A673 (cell line): Measurements from ENCODE around the gene CFAP97. TPM values are rescaled to one million over a fixed set of nuclear protein-coding genes. Genes with fewer than 3 reads are reported as not detected.

ENCODE experiments used
- BruUV-seq: library from RNA; stranded (reverse); fragments of 400-500 nt; replicated peaks from 2 replicates; lab custom pipeline; 2021; lab: Mats Ljungman, UMichigan
- CTCF ChIA-PET: fragments of 300-600 bp; sonication (Branson Sonifier 250); formaldehyde crosslinking; loops from one replicate; lab custom pipeline; 2022; ENCODE audit warnings: antibody characterized with exemption; lab: Charles Lee
- POLR2A ChIA-PET: fragments of 300-600 bp; sonication (Branson Sonifier 250); formaldehyde crosslinking; loops from one replicate; lab custom pipeline; 2022; ENCODE audit warnings: antibody characterized with exemption; ENCODE audit not compliant: low non-redundant PET; lab: Charles Lee
- DNase-seq: peaks from one replicate; pipeline ENCODE4 v3.0.0-alpha.2; 2015; ENCODE audit warnings: low spot score
- H3K27ac ChIP-seq: fragments of 200-600 bp; sonication (generic); 2 replicates; pipeline ENCODE4 v1.5.1; 2016; ENCODE audit warnings: mixed run types, low read depth, mild to moderate bottlenecking, mixed read lengths, antibody characterized with exemption, low read length; ENCODE audit not compliant: poor library complexity, severe bottlenecking
- H3K27me3 ChIP-seq: fragments of 200-600 bp; sonication (generic); replicated peaks from 2 replicates; pipeline ENCODE4 v1.6.1; 2017; ENCODE audit warnings: mixed run types, low read depth, mild to moderate bottlenecking, mixed read lengths, antibody characterized with exemption, low read length; ENCODE audit not compliant: insufficient read depth, poor library complexity
- H3K36me3 ChIP-seq: fragments of 200-600 bp; sonication (generic); 2 replicates; pipeline ENCODE4 v1.6.1; 2016; ENCODE audit warnings: mixed run types, mild to moderate bottlenecking, mixed read lengths, antibody characterized with exemption, low read length; ENCODE audit not compliant: insufficient read depth, poor library complexity, severe bottlenecking
- H3K4me1 ChIP-seq: fragments of 200-600 bp; sonication (generic); 2 replicates; pipeline ENCODE4 v1.6.1; 2017; ENCODE audit warnings: mixed run types, mild to moderate bottlenecking, mixed read lengths, antibody characterized with exemption, low read length; ENCODE audit not compliant: insufficient read depth, poor library complexity, severe bottlenecking
- H3K4me3 ChIP-seq: fragments of 200-600 bp; sonication (generic); 2 replicates; pipeline ENCODE4 v1.5.1; 2016; ENCODE audit warnings: low read depth, mixed run types, mild to moderate bottlenecking, mixed read lengths, low read length; ENCODE audit not compliant: poor library complexity, severe bottlenecking
- H3K9me3 ChIP-seq: fragments of 200-600 bp; sonication (generic); 2 replicates; pipeline ENCODE4 v1.6.1; 2016; ENCODE audit warnings: mixed run types, low read depth, mild to moderate bottlenecking, mixed read lengths, antibody characterized with exemption, low read length; ENCODE audit not compliant: poor library complexity, severe bottlenecking
- EZH2 ChIP-seq: fragments of 200-600 bp; sonication (generic); IDR thresholded peaks from 2 replicates; pipeline ENCODE4 v1.6.1; 2017; ENCODE audit warnings: borderline replicate concordance, low read depth, mild to moderate bottlenecking, mixed read lengths, antibody characterized with exemption, low read length; ENCODE audit not compliant: poor library complexity, severe bottlenecking
- intact Hi-C: fragments of 100-400 bp; cut with micrococcal nuclease; formaldehyde crosslinking; loops from one replicate; pipeline ENCODE4 v1.10.0; 2022; ENCODE audit not compliant: unreplicated experiment
- total RNA-seq: library from RNA; stranded (reverse); gene quantifications from 2 replicates; pipeline ENCODE4 v1.2.3, GENCODE V29; 2021
- TF ChIP-seq, protein P1 (sequence below): fragments of 300-800, 200-600 bp; sonication (generic); conservative IDR thresholded peaks from 2 replicates; pipeline ENCODE4 v1.5.1; 2017; ENCODE audit warnings: low read depth, mild to moderate bottlenecking, antibody characterized with exemption, low read length, moderate library complexity, mixed read lengths

CFAP97 gene
- total RNA-seq, 1 experiment from 2014 or later = 28.9 TPM

DNA sequence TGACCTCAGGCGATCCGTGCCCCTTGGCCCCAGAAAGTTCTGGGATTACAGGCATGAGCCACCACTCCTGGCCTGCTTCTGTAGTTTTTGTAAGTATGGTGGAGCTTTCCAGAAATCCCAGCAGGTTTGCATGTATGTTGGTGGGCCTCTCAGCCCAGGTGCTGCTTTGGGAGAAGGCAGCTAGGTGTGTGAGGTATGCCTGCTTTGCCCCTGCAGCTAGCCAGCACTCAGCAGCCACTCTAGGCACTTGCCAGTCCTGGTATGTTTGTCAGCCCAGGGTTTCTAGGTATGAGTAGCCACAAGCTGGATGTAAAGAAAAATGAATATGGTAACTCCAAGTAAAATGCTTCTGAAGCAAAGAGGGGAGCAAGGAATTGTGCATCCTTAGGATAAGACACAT, 14.5 kb upstream of the CFAP97 start:
- no TSS peak for BruUV-seq

DNA sequence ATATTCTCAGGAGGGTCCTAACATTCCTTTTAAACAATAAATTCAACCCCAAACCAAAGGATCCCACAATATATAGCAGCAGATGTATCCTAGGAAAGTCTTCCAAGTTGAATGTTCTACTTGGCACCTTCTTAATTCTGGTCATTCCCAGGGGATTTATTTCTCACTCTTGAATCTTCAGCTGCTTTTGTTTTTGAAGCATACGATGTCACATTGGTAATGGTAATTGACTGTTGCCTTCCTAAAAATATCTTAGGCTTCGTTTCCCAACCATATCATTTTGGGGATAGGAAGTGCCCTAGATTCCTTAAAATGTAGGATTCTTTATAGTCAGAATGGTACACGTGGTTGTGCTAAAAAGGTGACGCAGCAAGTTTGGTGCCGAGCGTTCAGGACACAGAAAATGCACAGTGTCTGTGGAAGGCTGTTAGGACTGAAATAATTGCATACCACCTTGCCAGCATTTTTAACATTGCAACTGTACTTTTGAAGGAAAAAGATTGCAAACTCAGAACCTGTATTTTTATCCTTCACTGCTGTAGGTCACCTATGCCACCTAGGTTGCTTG, 13.7 kb upstream of the CFAP97 start:
- TF ChIP-seq EZH2 = no peak
- TF ChIP-seq, protein P1, sequence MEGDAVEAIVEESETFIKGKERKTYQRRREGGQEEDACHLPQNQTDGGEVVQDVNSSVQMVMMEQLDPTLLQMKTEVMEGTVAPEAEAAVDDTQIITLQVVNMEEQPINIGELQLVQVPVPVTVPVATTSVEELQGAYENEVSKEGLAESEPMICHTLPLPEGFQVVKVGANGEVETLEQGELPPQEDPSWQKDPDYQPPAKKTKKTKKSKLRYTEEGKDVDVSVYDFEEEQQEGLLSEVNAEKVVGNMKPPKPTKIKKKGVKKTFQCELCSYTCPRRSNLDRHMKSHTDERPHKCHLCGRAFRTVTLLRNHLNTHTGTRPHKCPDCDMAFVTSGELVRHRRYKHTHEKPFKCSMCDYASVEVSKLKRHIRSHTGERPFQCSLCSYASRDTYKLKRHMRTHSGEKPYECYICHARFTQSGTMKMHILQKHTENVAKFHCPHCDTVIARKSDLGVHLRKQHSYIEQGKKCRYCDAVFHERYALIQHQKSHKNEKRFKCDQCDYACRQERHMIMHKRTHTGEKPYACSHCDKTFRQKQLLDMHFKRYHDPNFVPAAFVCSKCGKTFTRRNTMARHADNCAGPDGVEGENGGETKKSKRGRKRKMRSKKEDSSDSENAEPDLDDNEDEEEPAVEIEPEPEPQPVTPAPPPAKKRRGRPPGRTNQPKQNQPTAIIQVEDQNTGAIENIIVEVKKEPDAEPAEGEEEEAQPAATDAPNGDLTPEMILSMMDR = no peak
- no TSS peak for BruUV-seq
- Histone ChIP-seq H3K36me3 (no peaks in the 10 kb centered on the region), H3K27ac (no peak overlapping the region), H3K4me1 (peaks cover 47% of the 10 kb centered on the region), H3K9me3 (no peaks in the 10 kb centered on the region), H3K4me3 (no peak overlapping the region), H3K27me3 (no peaks in the 10 kb centered on the region)
- POLR2A ChIA-PET = no interaction called here
- CTCF ChIA-PET = no interaction called here
- intact Hi-C loops = loop anchor here (5.0 kb wide), 1 partner anchor 90 kb away; no protein-coding TSS in a partner anchor
- DNase-seq = no peak

More for the DNA sequence above, 14.5 kb upstream of the CFAP97 start:
- H3K4me1 ChIP-seq = peaks cover 47% of the 10 kb centered on the region
- no peak overlapping the region for H3K27ac ChIP-seq
- intact Hi-C loops = loop anchor here (5.0 kb wide), 1 partner anchor 89 kb away; no protein-coding TSS in a partner anchor
- H3K4me3 ChIP-seq = no peak overlapping the region
- DNase-seq = no peak
- CTCF ChIA-PET = no interaction called here
- H3K27me3 ChIP-seq = no peaks in the 10 kb centered on the region
- no peaks in the 10 kb centered on the region for H3K36me3 ChIP-seq
- POLR2A ChIA-PET = no interaction called here
- H3K9me3 ChIP-seq = no peaks in the 10 kb centered on the region
- TF ChIP-seq, protein P1 = no peak
- no peak for TF ChIP-seq EZH2

DNA sequence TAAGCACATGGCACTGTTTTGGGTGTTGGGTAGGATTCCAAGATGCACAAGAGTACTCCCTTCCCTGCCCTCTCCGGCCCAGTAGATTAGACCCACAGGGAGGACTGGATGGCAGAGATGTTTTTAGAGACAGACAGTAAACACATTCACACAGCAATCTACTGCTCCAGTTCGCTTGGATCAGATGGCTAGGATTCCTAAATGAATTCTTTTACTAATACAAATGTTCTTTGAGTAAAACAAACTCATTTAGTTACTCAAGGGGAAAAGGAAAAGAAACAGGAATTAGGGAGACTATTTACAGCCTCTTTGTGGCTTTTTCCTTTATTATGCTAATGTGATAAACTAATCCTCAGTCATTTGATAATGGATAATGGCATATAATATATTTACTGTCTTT, 11.5 kb upstream of the CFAP97 start:
- POLR2A ChIA-PET = no interaction called here
- Histone ChIP-seq H3K27me3 (peaks cover 17% of the 10 kb centered on the region), H3K9me3 (no peaks in the 10 kb centered on the region), H3K36me3 (no peaks in the 10 kb centered on the region), H3K4me3 (no peak overlapping the region), H3K4me1 (peaks cover 40% of the 10 kb centered on the region), H3K27ac (no peak overlapping the region)
- intact Hi-C loops = loop anchor here (5.0 kb wide), 1 partner anchor 92 kb away; no protein-coding TSS in a partner anchor
- DNase-seq = peak; percentile 57
- CTCF ChIA-PET = no interaction called here
- TF ChIP-seq, protein P1 = no peak
- no peak for TF ChIP-seq EZH2
- no TSS peak for BruUV-seq
